GM23338 (cell line): Measurements from ENCODE around the gene NPAS3. TPM values are rescaled to one million over a fixed set of nuclear protein-coding genes. Genes with fewer than 3 reads are reported as not detected.

Source experiments
- ATAC-seq: fragments of 200-7000 bp; cut with Tn5 transposase; 3 replicates; pipeline ENCODE4 v1.9.1; 2020
- DNase-seq: peaks from one replicate; pipeline ENCODE4 v3.0.0-alpha.2; 2015; ENCODE audit warnings: low spot score
- H2AFZ ChIP-seq: fragments of 200-600 bp; sonication (generic); 2 replicates; pipeline ENCODE4 v1.8.0; 2016; ENCODE audit warnings: antibody characterized with exemption, mild to moderate bottlenecking, moderate library complexity
- H3F3A ChIP-seq: fragments of 200-600 bp; sonication (generic); replicated peaks from 2 replicates; pipeline ENCODE4 v1.8.0; 2017; ENCODE audit warnings: antibody characterized with exemption, mixed run types, low read depth
- H3K27ac ChIP-seq: fragments of 200-600 bp; sonication (generic); 2 replicates; pipeline ENCODE4 v1.6.1; 2016; ENCODE audit warnings: low read depth
- H3K27me3 ChIP-seq: fragments of 200-600 bp; sonication (generic); 2 replicates; pipeline ENCODE4 v1.8.0; 2016; ENCODE audit warnings: mild to moderate bottlenecking, mixed run types, moderate library complexity; ENCODE audit not compliant: insufficient read depth
- H3K36me3 ChIP-seq: fragments of 200-600 bp; sonication (generic); 2 replicates; pipeline ENCODE4 v1.8.0; 2016; ENCODE audit warnings: mild to moderate bottlenecking; ENCODE audit not compliant: insufficient read depth
- H3K4me1 ChIP-seq: fragments of 200-600 bp; sonication (generic); 2 replicates; pipeline ENCODE4 v1.8.0; 2016; ENCODE audit warnings: mild to moderate bottlenecking, moderate library complexity; ENCODE audit not compliant: insufficient read depth
- H3K4me2 ChIP-seq: fragments of 200-600 bp; sonication (generic); 2 replicates; pipeline ENCODE4 v1.7.1; 2017; ENCODE audit warnings: mixed run types
- H3K4me3 ChIP-seq: fragments of 200-600 bp; sonication (generic); 2 replicates; pipeline ENCODE4 v1.6.1; 2016; ENCODE audit warnings: mixed run types
- H3K79me2 ChIP-seq: fragments of 200-600 bp; sonication (generic); replicated peaks from 2 replicates; pipeline ENCODE4 v1.8.0; 2017; ENCODE audit warnings: mild to moderate bottlenecking; ENCODE audit not compliant: insufficient read depth
- H3K9me2 ChIP-seq: fragments of 200-600 bp; sonication (generic); 2 replicates; pipeline ENCODE4 v1.8.0; 2017; ENCODE audit not compliant: insufficient read depth
- H4K20me1 ChIP-seq: fragments of 200-600 bp; sonication (generic); replicated peaks from 2 replicates; pipeline ENCODE4 v1.8.0; 2017; ENCODE audit warnings: mild to moderate bottlenecking; ENCODE audit not compliant: insufficient read depth
- H3K27ac Mint-ChIP-seq: 2 replicates; pipeline ENCODE4 v1.8.0; 2020; ENCODE audit warnings: inconsistent platforms, mild to moderate bottlenecking, moderate library complexity, mixed read lengths
- H3K27me3 Mint-ChIP-seq: 3 replicates; pipeline ENCODE4 v1.8.0; 2022; ENCODE audit warnings: low read depth, mild to moderate bottlenecking, moderate library complexity, mixed read lengths, inconsistent platforms; ENCODE audit not compliant: insufficient read depth, poor library complexity
- H3K36me3 Mint-ChIP-seq: 3 replicates; pipeline ENCODE4 v1.8.0; 2021; ENCODE audit warnings: low read depth, mild to moderate bottlenecking, inconsistent platforms, moderate library complexity, mixed read lengths
- H3K4me1 Mint-ChIP-seq: 3 replicates; pipeline ENCODE4 v1.8.0; 2020; ENCODE audit warnings: mild to moderate bottlenecking, inconsistent platforms, mixed read lengths
- H3K4me3 Mint-ChIP-seq: 3 replicates; pipeline ENCODE4 v1.8.0; 2021; ENCODE audit warnings: moderate library complexity, mild to moderate bottlenecking, inconsistent platforms, mixed read lengths
- H3K9me3 Mint-ChIP-seq: 3 replicates; pipeline ENCODE4 v1.8.0; 2020; ENCODE audit warnings: moderate library complexity, mild to moderate bottlenecking, inconsistent platforms, mixed read lengths
- CREB1 ChIP-seq: fragments of 250-450 bp; sonication (Bioruptor Pico); IDR thresholded peaks from 2 replicates; pipeline ENCODE4 v1.5.0; 2020; ENCODE audit warnings: low read depth, mild to moderate bottlenecking, moderate library complexity
- ETS1 ChIP-seq: IDR thresholded peaks from 2 replicates; pipeline ENCODE4 v1.6.1; 2016; ENCODE audit warnings: antibody characterized with exemption
- EZH2 ChIP-seq: fragments of 200-600 bp; sonication (generic); IDR thresholded peaks from one replicate; pipeline ENCODE4 v1.8.0; 2017; ENCODE audit warnings: antibody characterized with exemption, mild to moderate bottlenecking, low read depth; ENCODE audit not compliant: unreplicated experiment
- EZH2phosphoT487 ChIP-seq: fragments of 200-600 bp; sonication (generic); IDR thresholded peaks from one replicate; pipeline ENCODE4 v1.8.1; 2018; ENCODE audit warnings: antibody characterized with exemption; ENCODE audit not compliant: unreplicated experiment
- STAT1 ChIP-seq: IDR thresholded peaks from one replicate; pipeline ENCODE4 v1.6.1; 2016; ENCODE audit warnings: antibody characterized with exemption; ENCODE audit not compliant: unreplicated experiment
- ZNF114 ChIP-seq: fragments of 250-450 bp; sonication (Bioruptor Pico); IDR thresholded peaks from 2 replicates; pipeline ENCODE4 v1.5.0; 2020; ENCODE audit warnings: mild to moderate bottlenecking, moderate library complexity
- ZNF331 ChIP-seq: fragments of 250-450 bp; sonication (Bioruptor Pico); IDR thresholded peaks from 2 replicates; pipeline ENCODE4 v1.5.0; 2020; ENCODE audit warnings: low read depth, mild to moderate bottlenecking, moderate library complexity
- ZNF462 ChIP-seq: fragments of 250-450 bp; sonication (Bioruptor Pico); IDR thresholded peaks from 2 replicates; pipeline ENCODE4 v1.5.0; 2020; ENCODE audit warnings: mild to moderate bottlenecking, moderate library complexity
- polyA plus RNA-seq: library from polyadenylated mRNA; unstranded; fragments of >200 nt; fragmentation: Nextera tagmentation; extraction: Ambion mirVana; gene quantifications from 2 replicates; pipeline ENCODE4 v1.2.1, GENCODE V29; 2016
- total RNA-seq: library from RNA; depleted of rRNA; stranded (reverse); fragments of >200 nt; shearing (Covaris generic); gene quantifications from 2 replicates; pipeline ENCODE4 v1.2.3, GENCODE V29; 2014

NPAS3 gene
- total and polyA plus RNA-seq, 2 experiments from 2014 or later: 0.17 to 0.19 TPM

DNA sequence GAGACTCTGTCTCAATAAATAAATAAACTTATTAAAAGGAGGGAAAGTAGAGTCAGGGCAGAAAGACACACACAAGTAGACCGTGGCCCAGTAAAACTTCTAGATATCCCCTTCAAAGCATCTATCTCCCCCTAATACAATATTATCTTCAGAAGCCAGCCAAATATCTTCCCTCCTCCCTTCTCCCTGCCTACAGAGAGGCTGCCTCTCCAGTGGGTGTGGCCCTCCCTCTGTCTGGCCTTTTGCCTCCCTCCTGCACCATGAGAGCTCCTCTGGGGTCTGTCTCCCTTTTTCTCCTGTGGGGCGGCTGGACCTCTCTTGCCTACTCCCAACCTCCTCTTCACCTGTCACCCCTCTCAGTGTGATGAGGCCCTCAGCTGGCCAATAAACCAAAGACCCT lies 873.0 kb downstream of the NPAS3 start:
- H3K9me3 Mint-ChIP-seq: no peaks in the 10 kb centered on the region
- Histone ChIP-seq H2AFZ (no peak overlapping the region), H3K9me2 (peaks cover 11% of the 10 kb centered on the region; the same call in 1 of the 2 replicates)

More for the DNA sequence above, 873.0 kb downstream of the NPAS3 start:
- H3K27ac Mint-ChIP-seq: no peak overlapping the region
- Histone ChIP-seq H3K4me3 (no peak overlapping the region), H3K27ac (no peak overlapping the region), H3K4me1 (no peaks in the 10 kb centered on the region), H3K27me3 (no peaks in the 10 kb centered on the region), H4K20me1 (no peaks in the 10 kb centered on the region), H3F3A (no peaks in the 10 kb centered on the region), H3K36me3 (no peaks in the 10 kb centered on the region), H3K79me2 (no peaks in the 10 kb centered on the region), H3K4me2 (no peak overlapping the region)
- H3K27me3 Mint-ChIP-seq: no peaks in the 10 kb centered on the region
- TF ChIP-seq ZNF114 (CRISPR knock-in tag): no peak
- TF ChIP-seq ZNF331 (CRISPR knock-in tag): no peak
- no peak for TF ChIP-seq EZH2phosphoT487
- TF ChIP-seq STAT1: no peak
- no peak for TF ChIP-seq ETS1
- TF ChIP-seq EZH2: no peak
- no peak for TF ChIP-seq ZNF462 (CRISPR knock-in tag)
- TF ChIP-seq CREB1 (CRISPR knock-in tag): no peak
- no peaks in the 10 kb centered on the region for H3K4me1 Mint-ChIP-seq
- ATAC-seq (no peak), DNase-seq (no peak)
- H3K4me3 Mint-ChIP-seq: no peak overlapping the region
- H3K36me3 Mint-ChIP-seq: no peaks in the 10 kb centered on the region
